Ramos (cell line): Measurements from ENCODE around the gene TSPAN12.
"Not testable (repeated sequence)": the region's sequence is repeated elsewhere in the genome, so short reads cannot be mapped to it uniquely, and the experiment has no call there.

Source experiments
- in situ Hi-C: fragments of 300-500 bp; cut with MboI; formaldehyde crosslinking; loops from one replicate; pipeline ENCODE4 v1.14.3; 2022; ENCODE audit warnings: low sequenced_read_pairs; ENCODE audit not compliant: unreplicated experiment

The TSPAN12 gene

GRCh38 chr7:120857588-120858573, at the start of gene TSPAN12:
Gene TSPAN12 (minus strand): TSS chr7:120858144. CDS start chr7:120856763, 1,381 bp downstream.
- in situ Hi-C loops: no loop called here

- in situ Hi-C loops: no loop called here
Measured at GRCh38 chr7:120898715-120899499, 41.0 kb upstream of the TSPAN12 start.

- in situ Hi-C loops: not testable (repeated sequence)
Measured at GRCh38 chr7:120895253-120895652, 37.3 kb upstream of the TSPAN12 start.

GRCh38 chr7:120885602-120886001, 27.7 kb upstream of the TSPAN12 start:
- in situ Hi-C loops: not testable (repeated sequence)

GRCh38 chr7:120877701-120878100, 19.8 kb upstream of the TSPAN12 start:
- in situ Hi-C loops: no loop called here

GRCh38 chr7:120876922-120877321, 19.0 kb upstream of the TSPAN12 start:
- in situ Hi-C loops: no loop called here

GRCh38 chr7:120874722-120875121, 16.8 kb upstream of the TSPAN12 start:
- in situ Hi-C loops: no loop called here

GRCh38 chr7:120874016-120874415, 16.1 kb upstream of the TSPAN12 start:
- in situ Hi-C loops: no loop called here

- in situ Hi-C loops: no loop called here
Measured at GRCh38 chr7:120873401-120873800, 15.5 kb upstream of the TSPAN12 start.

- in situ Hi-C loops: no loop called here
Measured at GRCh38 chr7:120869700-120870099, 11.8 kb upstream of the TSPAN12 start.

- in situ Hi-C loops: no loop called here
Measured at GRCh38 chr7:120867932-120868331, 10.0 kb upstream of the TSPAN12 start.

GRCh38 chr7:120865191-120865981, 7.4 kb upstream of the TSPAN12 start:
- in situ Hi-C loops: no loop called here

- in situ Hi-C loops: no loop called here
Measured at GRCh38 chr7:120864141-120864900, 6.4 kb upstream of the TSPAN12 start.

GRCh38 chr7:120862987-120863590, 5.1 kb upstream of the TSPAN12 start:
- in situ Hi-C loops: no loop called here

GRCh38 chr7:120860156-120860555, 2.2 kb upstream of the TSPAN12 start:
- in situ Hi-C loops: no loop called here

- in situ Hi-C loops: no loop called here
Measured at GRCh38 chr7:120859459-120859858, 1.5 kb upstream of the TSPAN12 start.

- in situ Hi-C loops: no loop called here
Measured at GRCh38 chr7:120856621-120857352, 1.2 kb downstream of the TSPAN12 start.

GRCh38 chr7:120856198-120856597, 1.7 kb downstream of the TSPAN12 start:
- in situ Hi-C loops: no loop called here
